Measurements from ENCODE around the gene SLAIN2.
A peak's percentile ranks its signal among the peaks of the same experiment; 100 is the strongest.

The SLAIN2 gene

GRCh38 chr4:48334236-48334635 lies 7.1 kb upstream of the SLAIN2 start:
- DNase-seq (ENCODE audit: low spot score) (no peak), FAIRE-seq (no peak)

- FAIRE-seq (no peak), DNase-seq (ENCODE audit: low spot score) (no peak)
Measured at GRCh38 chr4:48334900-48335384, 6.4 kb upstream of the SLAIN2 start.

GRCh38 chr4:48336146-48336870 lies 5.0 kb upstream of the SLAIN2 start:
- DNase-seq (ENCODE audit: low spot score), result no peak
- no peak for FAIRE-seq

GRCh38 chr4:48337731-48338130 lies 3.6 kb upstream of the SLAIN2 start:
- DNase-seq (ENCODE audit: low spot score) (no peak), FAIRE-seq (no peak)

- FAIRE-seq, result no peak
Measured at GRCh38 chr4:48339642-48340041, 1.7 kb upstream of the SLAIN2 start.

GRCh38 chr4:48340276-48340964 lies 909 bp upstream of the SLAIN2 start:
- DNase-seq (ENCODE audit: low spot score) (peak; percentile 65), FAIRE-seq (peak; percentile 59)

More at GRCh38 chr4:48339642-48340041, 1.7 kb upstream of the SLAIN2 start:
- no peak for DNase-seq (ENCODE audit: low spot score)

GRCh38 chr4:48341776-48342605 lies 662 bp downstream of the SLAIN2 start:
- no peak for DNase-seq (ENCODE audit: low spot score)
- no peak for FAIRE-seq

- DNase-seq (ENCODE audit: low spot score) (no peak), FAIRE-seq (no peak)
Measured at GRCh38 chr4:48342606-48342880, 1.2 kb downstream of the SLAIN2 start.

GRCh38 chr4:48343035-48343434 lies 1.7 kb downstream of the SLAIN2 start:
- no peak for DNase-seq (ENCODE audit: low spot score)
- FAIRE-seq, result no peak

- no peak for DNase-seq (ENCODE audit: low spot score)
- no peak for FAIRE-seq
Measured at GRCh38 chr4:48343551-48343950, 2.2 kb downstream of the SLAIN2 start.

- FAIRE-seq (peak; percentile 66), DNase-seq (ENCODE audit: low spot score) (no peak)
Measured at GRCh38 chr4:48345542-48345941, 4.2 kb downstream of the SLAIN2 start.

GRCh38 chr4:48346594-48346993 lies 5.3 kb downstream of the SLAIN2 start:
- FAIRE-seq (peak; percentile 69), DNase-seq (ENCODE audit: low spot score) (no peak)

- DNase-seq (ENCODE audit: low spot score) (no peak), FAIRE-seq (no peak)
Measured at GRCh38 chr4:48347282-48347921, 6.1 kb downstream of the SLAIN2 start.

GRCh38 chr4:48350871-48351270 lies 9.5 kb downstream of the SLAIN2 start:
- no peak for FAIRE-seq

GRCh38 chr4:48352793-48353192 lies 11.5 kb downstream of the SLAIN2 start:
- DNase-seq (ENCODE audit: low spot score) (no peak), FAIRE-seq (no peak)

More at GRCh38 chr4:48350871-48351270, 9.5 kb downstream of the SLAIN2 start:
- DNase-seq (ENCODE audit: low spot score), result no peak

GRCh38 chr4:48356355-48356754 lies 15.0 kb downstream of the SLAIN2 start:
- DNase-seq (ENCODE audit: low spot score), result no peak
- FAIRE-seq, result no peak

GRCh38 chr4:48360285-48361011 lies 19.1 kb downstream of the SLAIN2 start:
- DNase-seq (ENCODE audit: low spot score), result no peak
- peak; percentile 11 for FAIRE-seq

GRCh38 chr4:48361012-48361400 lies 19.7 kb downstream of the SLAIN2 start:
- FAIRE-seq (no peak), DNase-seq (ENCODE audit: low spot score) (no peak)

GRCh38 chr4:48366611-48367010 lies 25.3 kb downstream of the SLAIN2 start:
- DNase-seq (ENCODE audit: low spot score) (no peak), FAIRE-seq (no peak)

GRCh38 chr4:48367016-48367415 lies 25.7 kb downstream of the SLAIN2 start:
- FAIRE-seq, result no peak
- DNase-seq (ENCODE audit: low spot score), result no peak

- DNase-seq (ENCODE audit: low spot score) (no peak), FAIRE-seq (no peak)
Measured at GRCh38 chr4:48368389-48368788, 27.1 kb downstream of the SLAIN2 start.
